Measurements from ENCODE around the gene LGALS3.
A peak's percentile ranks its signal among the peaks of the same experiment; 100 is the strongest.

DNA sequence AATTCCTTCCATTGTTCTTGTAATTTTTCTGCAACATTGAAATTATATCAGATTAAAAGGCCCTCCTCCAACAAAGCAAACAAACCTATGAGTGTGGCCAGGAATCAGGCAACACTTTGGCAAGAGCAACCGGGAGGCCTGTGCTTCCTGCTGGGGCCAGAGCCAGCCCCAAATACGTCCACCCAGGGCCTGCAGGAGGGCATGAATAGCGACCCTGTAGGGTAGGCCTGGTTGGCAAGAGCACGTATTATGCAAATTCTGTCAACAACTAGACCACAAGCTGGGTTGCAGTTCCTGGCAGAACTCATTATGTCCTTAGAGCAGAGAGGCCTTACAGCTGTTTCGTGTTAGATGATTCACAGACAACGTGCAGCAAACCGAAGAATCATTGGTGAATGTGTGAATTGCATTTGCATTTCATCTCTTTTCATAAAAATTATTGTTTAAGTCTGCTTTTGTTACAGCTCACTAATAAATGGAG, 26.9 kb upstream of the LGALS3 start:
- TF ChIP-seq, protein P1, sequence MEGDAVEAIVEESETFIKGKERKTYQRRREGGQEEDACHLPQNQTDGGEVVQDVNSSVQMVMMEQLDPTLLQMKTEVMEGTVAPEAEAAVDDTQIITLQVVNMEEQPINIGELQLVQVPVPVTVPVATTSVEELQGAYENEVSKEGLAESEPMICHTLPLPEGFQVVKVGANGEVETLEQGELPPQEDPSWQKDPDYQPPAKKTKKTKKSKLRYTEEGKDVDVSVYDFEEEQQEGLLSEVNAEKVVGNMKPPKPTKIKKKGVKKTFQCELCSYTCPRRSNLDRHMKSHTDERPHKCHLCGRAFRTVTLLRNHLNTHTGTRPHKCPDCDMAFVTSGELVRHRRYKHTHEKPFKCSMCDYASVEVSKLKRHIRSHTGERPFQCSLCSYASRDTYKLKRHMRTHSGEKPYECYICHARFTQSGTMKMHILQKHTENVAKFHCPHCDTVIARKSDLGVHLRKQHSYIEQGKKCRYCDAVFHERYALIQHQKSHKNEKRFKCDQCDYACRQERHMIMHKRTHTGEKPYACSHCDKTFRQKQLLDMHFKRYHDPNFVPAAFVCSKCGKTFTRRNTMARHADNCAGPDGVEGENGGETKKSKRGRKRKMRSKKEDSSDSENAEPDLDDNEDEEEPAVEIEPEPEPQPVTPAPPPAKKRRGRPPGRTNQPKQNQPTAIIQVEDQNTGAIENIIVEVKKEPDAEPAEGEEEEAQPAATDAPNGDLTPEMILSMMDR (IDR thresholded peaks at IDR 0.05) = no peak
- TF ChIP-seq POLR2A (IDR thresholded peaks at IDR 0.05) = no peak
- peak; percentile 98 for TF ChIP-seq POLR2AphosphoS5 (IDR thresholded peaks at IDR 0.05)
- TF ChIP-seq EP300 (IDR thresholded peaks at IDR 0.05) = no peak
